GM19397 (cell line): ENCODE data around the gene SIDT2.
"Not testable (repeated sequence)": the region's sequence is repeated elsewhere in the genome, so short reads cannot be mapped to it uniquely, and the experiment has no call there.

Experiments
- ATAC-seq: cut with Tn5 transposase; IDR thresholded peaks from one replicate; pipeline ENCODE4 v1.9.1; 2021; ENCODE audit warnings: mild to moderate bottlenecking, moderate library complexity; ENCODE audit not compliant: unreplicated experiment

Gene SIDT2

GRCh38 chr11:117201658-117202305 is 23.2 kb downstream of the SIDT2 start:
- ATAC-seq, result no peak

DNA sequence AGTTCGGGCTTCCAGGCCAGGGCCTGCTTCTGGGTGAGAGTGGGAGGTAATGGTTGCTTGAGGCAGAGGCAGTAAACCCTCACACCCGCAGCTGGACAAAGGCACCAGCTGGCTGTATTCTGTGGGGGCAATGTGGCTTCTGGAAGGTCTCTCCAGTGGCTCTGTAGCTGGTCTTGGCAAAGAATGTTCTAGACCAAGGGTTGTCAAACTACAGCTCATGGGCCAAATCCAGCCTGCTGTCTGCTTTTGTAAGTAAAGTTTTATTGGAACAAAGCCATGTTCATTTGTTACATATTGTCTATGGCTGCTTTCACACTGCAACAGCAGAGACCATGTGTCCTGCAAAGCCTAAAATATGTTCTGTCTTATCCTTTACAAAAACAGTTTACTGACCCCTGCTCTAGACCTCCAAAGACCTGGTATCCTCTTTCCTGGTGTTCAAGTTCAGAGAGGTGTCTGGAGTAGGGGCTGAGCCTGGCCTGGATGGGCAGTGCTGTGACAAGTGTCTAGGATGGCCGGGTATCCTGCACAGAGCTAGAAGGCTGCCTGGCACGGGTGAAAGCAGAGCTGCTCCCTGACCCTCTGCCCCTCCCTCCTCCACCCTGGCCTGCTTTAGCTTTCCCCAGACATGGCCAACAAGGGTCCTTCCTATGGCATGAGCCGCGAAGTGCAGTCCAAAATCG is 24.0 kb downstream of the SIDT2 start:
- ATAC-seq, result no peak

DNA sequence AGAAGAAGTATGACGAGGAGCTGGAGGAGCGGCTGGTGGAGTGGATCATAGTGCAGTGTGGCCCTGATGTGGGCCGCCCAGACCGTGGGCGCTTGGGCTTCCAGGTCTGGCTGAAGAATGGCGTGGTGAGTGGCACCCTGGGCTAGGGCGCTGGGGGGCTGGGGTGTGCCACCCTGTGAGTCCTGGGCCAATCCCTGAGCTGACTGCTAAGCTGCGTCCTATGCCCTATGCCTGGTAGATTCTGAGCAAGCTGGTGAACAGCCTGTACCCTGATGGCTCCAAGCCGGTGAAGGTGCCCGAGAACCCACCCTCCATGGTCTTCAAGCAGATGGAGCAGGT is 24.5 kb downstream of the SIDT2 start:
- no peak for ATAC-seq

DNA sequence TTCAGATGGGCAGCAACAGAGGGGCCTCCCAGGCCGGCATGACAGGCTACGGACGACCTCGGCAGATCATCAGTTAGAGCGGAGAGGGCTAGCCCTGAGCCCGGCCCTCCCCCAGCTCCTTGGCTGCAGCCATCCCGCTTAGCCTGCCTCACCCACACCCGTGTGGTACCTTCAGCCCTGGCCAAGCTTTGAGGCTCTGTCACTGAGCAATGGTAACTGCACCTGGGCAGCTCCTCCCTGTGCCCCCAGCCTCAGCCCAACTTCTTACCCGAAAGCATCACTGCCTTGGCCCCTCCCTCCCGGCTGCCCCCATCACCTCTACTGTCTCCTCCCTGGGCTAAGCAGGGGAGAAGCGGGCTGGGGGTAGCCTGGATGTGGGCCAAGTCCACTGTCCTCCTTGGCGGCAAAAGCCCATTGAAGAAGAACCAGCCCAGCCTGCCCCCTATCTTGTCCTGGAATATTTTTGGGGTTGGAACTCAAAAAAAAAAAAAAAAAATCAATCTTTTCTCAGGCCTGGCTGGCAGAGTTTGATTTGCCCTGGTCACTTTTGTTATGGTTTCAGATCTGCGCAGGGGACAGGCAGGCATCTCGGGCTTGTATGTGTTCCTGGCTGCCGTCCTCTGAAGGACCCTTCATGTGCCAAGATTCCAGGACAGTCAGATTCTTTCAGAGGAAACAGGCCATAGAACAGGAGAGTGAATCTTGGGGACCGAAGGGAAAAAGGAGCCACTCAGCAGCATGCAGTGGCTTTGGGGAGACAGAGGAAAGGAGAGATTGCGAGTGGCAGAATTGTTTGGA is 25.9 kb downstream of the SIDT2 start:
- ATAC-seq, result no peak

DNA sequence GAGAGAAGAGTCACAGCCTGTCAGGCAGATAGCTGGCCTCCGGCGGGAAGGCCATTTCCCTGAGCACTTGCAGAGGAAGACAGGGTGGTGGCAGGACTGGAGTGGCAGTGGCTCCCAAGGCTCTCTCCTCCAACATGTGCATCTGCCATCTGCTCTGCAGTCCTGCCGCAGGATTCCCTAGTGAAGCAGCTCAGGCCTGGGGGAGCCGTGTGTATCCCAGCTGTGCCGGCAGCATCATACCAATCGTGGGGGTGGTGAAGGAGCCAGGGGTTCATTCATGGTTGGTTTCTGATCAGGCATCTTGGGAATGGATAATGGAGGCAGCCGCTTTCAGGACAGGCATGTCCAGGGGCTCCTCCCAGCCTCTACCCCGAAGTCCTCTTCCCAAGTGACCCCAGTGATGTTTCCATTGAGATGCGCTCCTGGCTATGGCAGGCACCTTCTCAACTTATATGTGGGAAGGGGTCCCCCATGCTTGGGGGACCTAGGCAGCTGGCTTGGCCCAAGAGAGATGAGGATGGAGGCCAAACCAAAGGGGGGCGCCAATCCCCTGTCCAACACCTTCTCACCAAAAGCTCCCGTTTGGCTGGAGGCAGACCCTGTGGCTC is 26.8 kb downstream of the SIDT2 start:
- ATAC-seq, result no peak

- ATAC-seq, result not testable (repeated sequence)
These were observed 27.6 kb downstream of the SIDT2 start for GRCh38 chr11:117206111-117206510.

- ATAC-seq, result not testable (repeated sequence)
These were observed 28.3 kb downstream of the SIDT2 start for GRCh38 chr11:117206859-117207258.

GRCh38 chr11:117207481-117207880 is 28.9 kb downstream of the SIDT2 start:
- ATAC-seq, result not testable (repeated sequence)

GRCh38 chr11:117208710-117209109 is 30.2 kb downstream of the SIDT2 start:
- ATAC-seq, result not testable (repeated sequence)

DNA sequence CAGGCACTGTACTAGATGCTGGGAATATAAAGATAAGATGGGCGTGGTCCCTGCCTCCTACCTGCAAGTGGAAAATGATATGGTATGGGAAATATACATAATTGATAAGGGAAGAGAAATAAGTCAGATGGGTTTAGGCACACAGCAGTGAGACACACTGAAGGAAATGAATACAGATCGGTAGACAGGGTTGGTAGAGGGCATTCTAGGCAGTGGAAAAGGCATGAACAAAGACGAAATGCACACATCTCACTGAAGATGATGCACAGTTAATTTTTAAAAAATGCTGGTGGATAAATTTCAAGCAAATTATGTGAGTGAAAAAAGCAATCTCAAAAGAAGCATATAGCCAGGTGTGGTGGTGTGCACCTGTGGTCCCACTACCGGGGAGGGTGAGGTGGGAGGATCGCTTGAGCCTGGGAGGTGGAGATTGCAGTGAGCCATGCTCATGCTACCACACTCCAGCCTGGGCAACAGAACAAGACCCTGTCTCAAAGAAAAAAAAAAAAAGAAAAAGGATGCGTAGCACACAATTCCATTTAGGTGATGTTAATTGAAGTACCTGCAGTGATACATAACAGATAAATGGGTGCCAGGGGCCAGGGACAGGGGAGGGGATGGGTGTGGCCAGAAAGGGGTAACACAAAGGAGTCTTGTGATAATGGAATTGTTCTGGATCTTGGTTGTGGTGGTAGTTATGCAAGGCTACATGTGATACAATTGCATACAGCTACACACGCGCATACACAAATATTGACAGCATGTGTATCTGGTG is 31.0 kb downstream of the SIDT2 start:
- ATAC-seq, result not testable (repeated sequence)

GRCh38 chr11:117210620-117211019 is 32.1 kb downstream of the SIDT2 start:
- ATAC-seq, result no peak

GRCh38 chr11:117212697-117213355 is 34.3 kb downstream of the SIDT2 start:
- no peak for ATAC-seq

GRCh38 chr11:117214404-117215110 is 36.0 kb downstream of the SIDT2 start:
- ATAC-seq, result no peak

DNA sequence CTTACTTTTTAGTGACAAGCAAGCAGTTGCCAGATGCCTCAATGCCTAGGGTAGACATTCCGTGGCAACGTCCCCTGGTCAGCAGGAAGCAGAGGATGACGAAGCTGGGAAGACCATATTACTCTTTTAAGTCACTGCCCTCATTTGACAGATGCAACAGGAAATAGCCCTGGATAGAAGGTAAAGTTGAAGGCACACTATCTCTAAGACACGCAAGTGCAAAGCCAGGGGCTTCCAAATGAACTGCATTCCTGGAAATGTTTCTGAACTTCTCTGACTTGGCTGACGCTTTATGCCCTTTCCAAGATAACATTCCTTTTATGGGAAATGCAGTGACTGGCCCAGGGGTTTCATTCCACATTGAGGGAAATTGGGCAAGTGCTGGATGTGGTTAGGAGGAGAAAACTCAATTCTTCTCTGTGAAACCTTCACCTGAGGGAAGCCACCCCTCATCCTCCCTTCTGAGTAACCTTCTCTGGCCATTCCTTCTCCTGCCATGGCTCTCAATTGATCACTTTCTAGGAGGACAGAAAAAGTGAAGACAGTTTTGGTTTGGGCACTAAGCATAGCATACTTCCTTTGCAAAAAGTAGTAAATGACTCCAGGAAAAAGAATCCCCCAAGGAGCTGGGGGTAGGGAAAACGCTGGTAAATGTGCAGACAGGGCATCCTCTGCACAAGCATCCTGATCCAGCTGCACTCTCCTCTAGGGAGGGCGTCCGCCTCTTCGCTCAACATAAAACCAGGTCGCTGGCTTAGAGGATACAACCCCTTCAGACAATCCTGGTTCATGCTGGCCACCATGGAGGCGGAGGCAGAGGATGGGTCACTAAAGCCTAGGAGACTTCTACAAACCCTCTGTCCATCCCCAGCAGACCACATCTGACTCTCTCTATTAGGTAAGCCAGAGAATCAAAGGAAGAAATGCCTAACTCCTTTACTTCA is 38.9 kb downstream of the SIDT2 start:
- no peak for ATAC-seq

GRCh38 chr11:117218133-117218915 is 39.8 kb downstream of the SIDT2 start:
- no peak for ATAC-seq

- ATAC-seq, result no peak
These were observed 40.5 kb downstream of the SIDT2 start for GRCh38 chr11:117219001-117219400.

DNA sequence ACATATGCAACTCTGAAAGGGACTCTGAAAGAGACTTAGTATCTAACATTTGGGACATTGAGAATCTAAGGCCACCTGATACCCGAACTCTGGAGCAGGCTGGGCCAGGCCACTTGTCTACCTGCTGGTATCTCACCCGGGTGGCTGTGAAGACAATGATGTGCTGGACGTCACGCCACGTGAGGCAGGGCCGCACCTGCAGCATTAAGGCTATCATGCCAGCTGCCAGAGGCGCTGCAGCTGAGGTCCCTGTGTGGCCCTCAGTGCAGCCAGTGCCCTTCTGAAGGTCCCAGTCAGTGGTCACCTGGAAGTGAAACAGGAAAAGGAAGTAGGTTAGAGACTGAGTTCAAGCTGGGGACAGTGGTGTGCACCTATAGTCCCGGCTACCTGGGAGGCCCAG is 40.9 kb downstream of the SIDT2 start:
- no peak for ATAC-seq

DNA sequence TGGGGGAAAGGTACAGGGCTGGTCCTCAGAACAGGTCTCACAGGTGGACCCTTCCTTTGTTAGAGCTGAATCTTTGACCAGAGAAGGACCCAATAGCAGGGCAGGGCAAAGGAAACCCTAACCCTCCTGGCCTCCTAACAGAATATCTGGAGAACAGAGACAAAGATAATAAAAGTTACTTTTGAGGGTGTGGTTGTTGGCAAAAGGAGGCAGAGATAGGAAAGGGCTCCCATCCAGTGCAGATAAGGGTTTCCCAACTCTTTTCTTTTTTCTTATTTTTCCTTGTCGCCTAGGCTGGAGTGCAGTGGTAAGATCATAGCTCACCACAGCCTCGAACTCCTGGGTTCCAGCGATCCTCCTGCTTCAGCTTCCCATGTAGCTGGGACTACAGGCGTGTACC is 41.5 kb downstream of the SIDT2 start:
- no peak for ATAC-seq
